Lung (tissue), 16 donors: ENCODE results near the gene PDE1C. TPM values are rescaled to one million over a fixed set of nuclear protein-coding genes. Genes with fewer than 3 reads are reported as not detected.

Source experiments
- ATAC-seq: fragments of 200-7000 bp; cut with Tn5 transposase; one replicate; pipeline ENCODE4 v1.9.1; 2020; ENCODE audit warnings: moderate number of reproducible peaks; ENCODE audit not compliant: insufficient read depth, low FRiP score
- DNase-seq, 3 donors: peaks; one replicate each; pipeline ENCODE4 v3.0.0-alpha.2; 2013 to 2017
- H3K27ac ChIP-seq, 2 donors: one replicate each; pipeline ENCODE4 v1.5.1; 2013; ENCODE audit warnings: mild to moderate bottlenecking in 2 of 2, moderate library complexity in 2 of 2, control low read depth in 1 of 2, inconsistent platforms in 1 of 2, low read depth in 1 of 2, low read length in 1 of 2
- H3K27me3 ChIP-seq, 3 donors: one replicate each; pipeline ENCODE4 v1.5.1; 2013; ENCODE audit warnings: low read length in 2 of 3; ENCODE audit not compliant: control insufficient read depth in 3 of 3, insufficient read depth in 3 of 3
- H3K36me3 ChIP-seq, 4 donors: one replicate each; pipeline ENCODE4 v1.5.1; 2013; ENCODE audit warnings: low read length in 4 of 4, mild to moderate bottlenecking in 1 of 4, moderate library complexity in 1 of 4; ENCODE audit not compliant: control insufficient read depth in 4 of 4, insufficient read depth in 4 of 4
- H3K4me1 ChIP-seq, 5 donors: one replicate each; pipeline ENCODE4 v1.5.1; 2013; ENCODE audit warnings: low read length in 5 of 5, mild to moderate bottlenecking in 2 of 5, moderate library complexity in 1 of 5; ENCODE audit not compliant: control insufficient read depth in 5 of 5, insufficient read depth in 5 of 5
- H3K4me3 ChIP-seq: one replicate; pipeline ENCODE4 v1.5.1; 2013; ENCODE audit warnings: mild to moderate bottlenecking, control low read depth, moderate library complexity
- H3K9ac ChIP-seq, 2 donors: one replicate each; pipeline ENCODE4 v1.5.1; 2013; ENCODE audit warnings: low read length in 2 of 2, control low read depth in 1 of 2; ENCODE audit not compliant: insufficient read depth in 1 of 2
- H3K9me3 ChIP-seq, 4 donors: one replicate each; pipeline ENCODE4 v1.5.1; 2013; ENCODE audit warnings: low read length in 3 of 4, mild to moderate bottlenecking in 1 of 4, moderate library complexity in 1 of 4; ENCODE audit not compliant: control insufficient read depth in 4 of 4, insufficient read depth in 3 of 4
- WGBS, 2 donors: extraction: QIAGEN DNeasy Blood & Tissue Kit; methylation state at CpG; one replicate each; pipeline ENCODE4 v1.1.7; 2013; 5-methylcytosine and 5-hydroxymethylcytosine counted together
- long read RNA-seq, 5 donors: transcript quantifications; one replicate each; lab custom pipeline, GENCODE V29; 2026
- polyA plus RNA-seq, 2 donors: library from polyadenylated mRNA; stranded (reverse); fragments of 200-250 nt; gene quantifications; one replicate each; pipeline ENCODE4 v1.2.1, GENCODE V29; 2013
- total RNA-seq, 2 donors: library from RNA; depleted of rRNA in 1 of 2; stranded (reverse); fragments of >200 nt in 1 of 2; gene quantifications; one replicate each; pipeline ENCODE4 v1.2.1, GENCODE V29; 2014 to 2021
- TF ChIP-seq, protein P1 (sequence below): IDR thresholded peaks from 2 replicates; pipeline ENCODE4 v1.5.1; 2012; ENCODE audit warnings: mild to moderate bottlenecking; ENCODE audit errors: control extremely low read depth, extremely low read depth
- donor health status: control.
- donor health status: control.
- donor health status: Bipolar disorder and iron deficiency.
- donor health status: healthy.
- donor health status: DM: yes; HTN: yes; CAD: no.

PDE1C gene
- total RNA-seq (10 to 100 TPM; 10.3 to 14.3 TPM), polyA plus RNA-seq (1 to 10 TPM; 1.9 to 2.0 TPM)
- long read RNA-seq, donor 1, result 0 reads
- long read RNA-seq, donor 2, result 0 reads
- long read RNA-seq, donor 3, result 0 reads
- long read RNA-seq, donor 4, result 0 reads
- long read RNA-seq, donor 5, result 0 reads

- peaks cover 0 to 63% (median 51%) of the 10 kb centered on the region in 3 donors for H3K27me3 ChIP-seq
- peaks cover 0 to 8% (median 0%) of the 10 kb centered on the region in 5 donors for H3K4me1 ChIP-seq
- H3K9me3 ChIP-seq, result peaks cover 0 to 1% (median 0%) of the 10 kb centered on the region in 4 donors
- ATAC-seq, result peak; percentile 38
- H3K4me3 ChIP-seq, result peak within 1 kb of the TSS; percentile 71
- H3K9ac ChIP-seq, result no peak within 1 kb of the TSS
- TF ChIP-seq, protein P1, sequence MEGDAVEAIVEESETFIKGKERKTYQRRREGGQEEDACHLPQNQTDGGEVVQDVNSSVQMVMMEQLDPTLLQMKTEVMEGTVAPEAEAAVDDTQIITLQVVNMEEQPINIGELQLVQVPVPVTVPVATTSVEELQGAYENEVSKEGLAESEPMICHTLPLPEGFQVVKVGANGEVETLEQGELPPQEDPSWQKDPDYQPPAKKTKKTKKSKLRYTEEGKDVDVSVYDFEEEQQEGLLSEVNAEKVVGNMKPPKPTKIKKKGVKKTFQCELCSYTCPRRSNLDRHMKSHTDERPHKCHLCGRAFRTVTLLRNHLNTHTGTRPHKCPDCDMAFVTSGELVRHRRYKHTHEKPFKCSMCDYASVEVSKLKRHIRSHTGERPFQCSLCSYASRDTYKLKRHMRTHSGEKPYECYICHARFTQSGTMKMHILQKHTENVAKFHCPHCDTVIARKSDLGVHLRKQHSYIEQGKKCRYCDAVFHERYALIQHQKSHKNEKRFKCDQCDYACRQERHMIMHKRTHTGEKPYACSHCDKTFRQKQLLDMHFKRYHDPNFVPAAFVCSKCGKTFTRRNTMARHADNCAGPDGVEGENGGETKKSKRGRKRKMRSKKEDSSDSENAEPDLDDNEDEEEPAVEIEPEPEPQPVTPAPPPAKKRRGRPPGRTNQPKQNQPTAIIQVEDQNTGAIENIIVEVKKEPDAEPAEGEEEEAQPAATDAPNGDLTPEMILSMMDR, result no peak
- peak; percentile 39 to 54 (median 47) for DNase-seq
- H3K36me3 ChIP-seq, result no peaks in the 10 kb centered on the region
- peak within 1 kb of the TSS; percentile 84 to 94 for H3K27ac ChIP-seq
- 0 to 2% methylated on average over 75 to 88 of the region's 88 CpGs for WGBS, 2 donors
Observed at GRCh38 chr7:32070406-32071360, at the start of gene PDE1C. TSS of gene PDE1C (minus strand) at chr7:32070407.

DNA sequence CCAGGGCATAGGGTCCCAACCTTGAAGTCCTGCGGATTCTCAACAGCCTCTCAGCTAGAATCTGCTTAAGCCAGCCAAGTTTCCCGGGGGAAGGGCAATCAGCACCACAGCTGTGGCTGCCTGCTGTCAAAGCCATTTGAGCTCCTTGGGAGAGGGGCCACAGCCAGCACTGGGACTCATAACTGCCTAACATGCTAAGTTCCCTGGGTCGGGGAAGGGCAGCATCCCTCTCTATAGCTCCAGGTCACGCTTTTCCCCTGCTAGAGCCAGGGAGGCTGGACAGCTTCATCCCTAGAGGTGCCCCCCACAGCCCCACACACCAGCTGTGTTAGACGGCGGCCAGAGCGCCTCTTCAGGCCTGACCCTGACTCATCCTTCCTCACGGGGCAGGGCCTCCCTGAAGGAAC is 49.6 kb upstream of the PDE1C start:
- ATAC-seq, result no peak
- peaks cover 0 to 4% (median 2%) of the 10 kb centered on the region in 4 donors for H3K9me3 ChIP-seq
- H3K27ac ChIP-seq, result no peak overlapping the region
- no peaks in the 10 kb centered on the region for H3K4me1 ChIP-seq
- no peak overlapping the region for H3K9ac ChIP-seq
- H3K27me3 ChIP-seq, result no peaks in the 10 kb centered on the region
- H3K36me3 ChIP-seq, result no peaks in the 10 kb centered on the region
- TF ChIP-seq, protein P1, result no peak
- no peak overlapping the region for H3K4me3 ChIP-seq
- DNase-seq, result peak in 1 of 3 donors; percentile 5
- 80 to 85% methylated on average over 8 of the region's 8 CpGs for WGBS, 2 donors

DNA sequence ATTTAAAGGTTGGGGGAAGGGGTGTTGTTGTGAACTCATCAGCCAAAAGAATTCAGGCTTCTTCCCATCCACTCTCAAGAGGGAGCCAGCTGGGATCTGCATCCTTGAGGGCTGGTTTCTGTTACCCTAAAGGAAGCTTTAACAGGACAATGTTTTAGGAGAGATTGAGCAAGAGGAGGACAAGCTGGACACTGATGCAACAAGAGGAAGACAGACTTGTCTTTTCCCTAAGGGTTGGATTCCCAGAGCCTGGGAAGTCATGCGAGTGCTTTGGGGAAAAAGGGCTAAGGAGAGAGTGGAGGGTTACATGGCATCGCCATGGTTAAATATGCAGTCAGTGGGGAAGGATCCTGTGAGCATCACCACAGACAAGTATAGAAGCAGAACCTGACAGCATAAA is 47.6 kb upstream of the PDE1C start:
- no peak overlapping the region for H3K9ac ChIP-seq
- no peak overlapping the region for H3K4me3 ChIP-seq
- WGBS, 2 donors, result 68 to 94% methylated on average over 2 of the region's 2 CpGs
- DNase-seq (no peak), ATAC-seq (no peak)
- H3K9me3 ChIP-seq, result peaks cover 0 to 4% (median 1%) of the 10 kb centered on the region in 4 donors
- no peak overlapping the region for H3K27ac ChIP-seq
- H3K36me3 ChIP-seq, result no peaks in the 10 kb centered on the region
- TF ChIP-seq, protein P1, result no peak
- H3K27me3 ChIP-seq, result no peaks in the 10 kb centered on the region
- no peaks in the 10 kb centered on the region for H3K4me1 ChIP-seq
